Measurements from ENCODE around the gene KCNA5. TPM values are rescaled to one million over a fixed set of nuclear protein-coding genes. Genes with fewer than 3 reads are reported as not detected.

Gene KCNA5
- total RNA-seq, 1 donor from 2014 or later = 1.7 TPM

- DNase-seq = no peak
Observed at GRCh38 chr12:5027046-5027821, 16.4 kb upstream of the KCNA5 start.

DNA sequence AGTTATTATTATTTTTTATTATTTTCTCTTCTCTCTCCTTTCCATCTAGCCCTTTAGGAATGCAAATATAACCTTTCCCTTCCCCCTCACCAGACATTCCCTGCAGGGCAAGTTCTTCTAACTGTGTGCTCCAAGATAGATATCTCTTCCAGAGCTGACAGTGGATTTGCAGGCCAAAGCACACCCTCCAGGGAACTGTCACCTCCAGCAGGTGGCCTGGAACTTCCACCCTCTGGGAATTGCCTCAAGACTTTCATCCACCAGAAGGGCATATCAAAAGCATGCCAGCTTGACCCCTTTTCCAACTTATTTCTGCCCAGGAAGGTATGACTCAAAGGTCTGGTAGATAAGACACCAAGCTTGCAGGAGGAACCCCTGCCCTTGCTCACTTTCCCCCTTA lies 13.6 kb upstream of the KCNA5 start:
- no peak for DNase-seq

DNA sequence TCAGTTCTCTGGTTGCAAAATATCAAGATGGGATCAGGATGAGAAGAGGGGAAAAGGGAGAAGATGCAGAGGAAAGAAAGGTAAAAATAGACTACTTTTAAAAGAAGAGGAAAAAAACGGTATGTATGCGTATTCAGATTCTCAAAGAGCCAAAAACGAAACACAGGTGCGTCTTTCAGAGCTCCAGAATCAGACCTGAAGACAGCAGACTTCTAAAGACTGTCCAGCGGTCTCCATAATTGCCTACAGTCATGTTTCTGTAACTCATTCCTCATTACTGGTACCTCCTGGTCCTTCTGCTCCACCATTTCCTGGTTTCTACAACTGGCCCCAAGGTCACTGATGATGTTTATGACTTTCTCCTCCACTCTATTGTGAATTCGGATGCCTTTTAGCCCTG lies 12.4 kb upstream of the KCNA5 start:
- no peak for DNase-seq

- DNase-seq = no peak
Observed at GRCh38 chr12:5031958-5032357, 11.7 kb upstream of the KCNA5 start.

DNA sequence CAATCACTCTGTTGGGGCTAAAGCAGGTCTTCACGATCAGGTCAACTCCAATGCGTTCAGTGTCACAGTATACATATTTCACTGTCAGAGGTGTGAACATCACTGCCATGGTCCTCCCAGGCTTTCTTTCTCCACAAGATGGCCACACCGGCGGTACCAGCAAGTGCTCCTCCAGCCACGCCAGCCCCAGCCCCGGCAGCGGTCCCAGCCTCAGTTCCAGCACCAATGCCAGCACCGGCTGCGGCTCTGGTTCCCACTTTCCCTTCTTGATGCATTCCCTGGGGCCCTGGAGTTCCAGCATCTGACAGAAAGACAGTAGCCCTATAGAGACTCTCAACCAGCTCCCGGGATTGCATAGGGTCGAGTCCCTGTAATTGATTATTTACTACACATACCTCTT lies 10.9 kb upstream of the KCNA5 start:
- DNase-seq = no peak

GRCh38 chr12:5033883-5034282 lies 9.8 kb upstream of the KCNA5 start:
- no peak for DNase-seq

DNA sequence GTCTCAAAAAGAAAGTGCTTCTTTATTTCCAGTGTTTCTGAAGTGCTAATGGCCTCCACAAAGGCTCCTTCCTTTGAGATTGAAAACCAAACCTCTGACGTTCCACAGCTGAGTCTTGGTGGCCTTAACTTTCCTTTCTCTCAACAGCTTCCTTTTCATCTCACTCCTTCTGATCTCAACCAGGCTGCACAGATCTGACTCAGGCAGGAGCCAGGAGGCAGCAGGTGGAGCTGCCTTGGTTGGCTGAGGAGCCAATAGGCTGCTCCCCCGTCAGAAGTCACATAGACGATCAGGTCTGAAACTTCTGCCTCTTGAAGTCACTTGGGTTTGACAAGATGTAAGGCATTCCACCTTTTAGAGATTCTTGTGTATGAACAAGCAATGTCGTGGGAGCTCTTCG lies 9.1 kb upstream of the KCNA5 start:
- DNase-seq = no peak

- no peak for DNase-seq
Observed at GRCh38 chr12:5035618-5036017, 8.1 kb upstream of the KCNA5 start.

DNA sequence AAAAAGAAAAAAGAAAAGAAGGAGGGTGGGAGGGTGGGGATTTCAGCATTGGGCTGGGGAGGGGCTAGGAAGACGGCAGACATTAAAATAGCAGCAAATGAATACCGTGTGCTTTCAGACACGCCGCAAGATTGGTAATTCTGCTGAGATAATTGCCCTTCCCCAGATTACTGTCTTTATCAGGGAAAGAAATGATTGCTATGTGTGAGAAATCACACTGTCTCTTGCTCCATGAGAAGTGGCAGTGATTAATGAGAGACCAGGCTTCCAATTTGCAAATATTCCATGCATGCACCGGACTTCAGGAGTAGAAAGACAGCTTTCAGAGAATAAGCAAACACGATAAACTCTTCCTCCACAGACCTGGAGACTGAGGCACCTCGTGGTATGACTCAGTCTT lies 7.6 kb upstream of the KCNA5 start:
- no peak for DNase-seq

DNA sequence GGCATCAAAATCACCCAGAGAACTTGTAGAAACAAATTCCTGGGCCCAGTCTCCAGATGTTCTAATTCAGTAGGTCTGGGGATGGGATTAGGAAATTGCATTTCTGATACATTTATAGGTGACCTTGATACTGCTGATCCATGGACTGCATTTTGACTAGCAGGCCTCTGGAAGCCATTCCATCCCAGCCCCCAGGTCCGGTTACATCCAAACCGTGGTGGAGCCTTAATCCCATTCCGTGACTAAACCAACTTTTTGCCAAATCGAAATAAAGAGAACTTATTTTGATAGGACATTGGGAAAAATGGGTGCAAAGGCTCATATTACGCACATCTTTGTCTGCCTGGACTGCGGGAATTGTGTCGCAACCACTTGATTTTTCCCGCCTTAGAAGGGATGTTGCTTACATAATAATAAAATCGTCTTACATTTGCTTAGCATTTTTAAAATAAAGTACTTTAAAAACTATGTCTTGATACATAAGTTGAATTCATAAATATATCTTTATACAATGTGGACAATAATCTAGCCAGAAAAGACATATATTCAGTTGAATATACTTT lies 5.8 kb upstream of the KCNA5 start:
- no peak for DNase-seq

DNA sequence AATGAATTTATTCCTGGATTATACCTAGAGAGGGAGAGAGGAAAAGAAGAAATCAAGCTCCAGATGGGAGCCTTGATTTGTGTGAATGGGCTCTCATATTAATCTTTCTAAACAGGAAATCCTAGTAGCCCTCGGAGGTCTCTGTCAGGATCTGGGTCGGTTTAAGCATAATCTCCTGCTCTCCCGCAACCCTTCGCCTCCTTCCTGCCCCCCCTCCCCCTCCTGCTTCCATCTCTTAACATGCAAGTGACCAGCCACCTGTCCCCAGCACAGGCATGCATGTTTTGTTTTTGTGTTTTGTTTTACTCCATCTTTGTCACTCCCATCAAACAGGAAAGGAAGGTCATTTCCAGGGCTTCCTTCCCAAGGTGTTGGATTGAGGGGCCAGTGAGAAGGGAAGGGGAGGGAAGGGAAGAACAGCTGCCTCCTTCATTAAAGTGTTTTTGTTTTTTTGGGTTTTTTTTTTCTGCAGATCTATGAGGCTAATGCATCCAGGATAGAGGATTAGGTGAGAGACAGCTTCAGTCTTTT lies 4.8 kb upstream of the KCNA5 start:
- no peak for DNase-seq

- DNase-seq = no peak
Observed at GRCh38 chr12:5039815-5040214, 3.9 kb upstream of the KCNA5 start.

- DNase-seq = no peak
Observed at GRCh38 chr12:5040368-5040767, 3.3 kb upstream of the KCNA5 start.

DNA sequence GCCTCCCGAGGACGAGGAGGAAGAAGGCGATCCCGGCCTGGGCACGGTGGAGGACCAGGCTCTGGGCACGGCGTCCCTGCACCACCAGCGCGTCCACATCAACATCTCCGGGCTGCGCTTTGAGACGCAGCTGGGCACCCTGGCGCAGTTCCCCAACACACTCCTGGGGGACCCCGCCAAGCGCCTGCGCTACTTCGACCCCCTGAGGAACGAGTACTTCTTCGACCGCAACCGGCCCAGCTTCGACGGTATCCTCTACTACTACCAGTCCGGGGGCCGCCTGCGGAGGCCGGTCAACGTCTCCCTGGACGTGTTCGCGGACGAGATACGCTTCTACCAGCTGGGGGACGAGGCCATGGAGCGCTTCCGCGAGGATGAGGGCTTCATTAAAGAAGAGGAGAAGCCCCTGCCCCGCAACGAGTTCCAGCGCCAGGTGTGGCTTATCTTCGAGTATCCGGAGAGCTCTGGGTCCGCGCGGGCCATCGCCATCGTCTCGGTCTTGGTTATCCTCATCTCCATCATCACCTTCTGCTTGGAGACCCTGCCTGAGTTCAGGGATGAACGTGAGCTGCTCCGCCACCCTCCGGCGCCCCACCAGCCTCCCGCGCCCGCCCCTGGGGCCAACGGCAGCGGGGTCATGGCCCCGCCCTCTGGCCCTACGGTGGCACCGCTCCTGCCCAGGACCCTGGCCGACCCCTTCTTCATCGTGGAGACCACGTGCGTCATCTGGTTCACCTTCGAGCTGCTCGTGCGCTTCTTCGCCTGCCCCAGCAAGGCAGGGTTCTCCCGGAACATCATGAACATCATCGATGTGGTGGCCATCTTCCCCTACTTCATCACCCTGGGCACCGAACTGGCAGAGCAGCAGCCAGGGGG lies 979 bp downstream of the KCNA5 start:
- DNase-seq = no peak

GRCh38 chr12:5047094-5047493 lies 3.4 kb downstream of the KCNA5 start:
- DNase-seq = no peak

- DNase-seq = no peak
Observed at GRCh38 chr12:5047729-5048128, 4.0 kb downstream of the KCNA5 start.

- no peak for DNase-seq
Observed at GRCh38 chr12:5050542-5050941, 6.9 kb downstream of the KCNA5 start.

GRCh38 chr12:5051334-5051733 lies 7.7 kb downstream of the KCNA5 start:
- DNase-seq = no peak

GRCh38 chr12:5051913-5052312 lies 8.2 kb downstream of the KCNA5 start:
- no peak for DNase-seq

GRCh38 chr12:5052348-5052747 lies 8.7 kb downstream of the KCNA5 start:
- DNase-seq = no peak

DNA sequence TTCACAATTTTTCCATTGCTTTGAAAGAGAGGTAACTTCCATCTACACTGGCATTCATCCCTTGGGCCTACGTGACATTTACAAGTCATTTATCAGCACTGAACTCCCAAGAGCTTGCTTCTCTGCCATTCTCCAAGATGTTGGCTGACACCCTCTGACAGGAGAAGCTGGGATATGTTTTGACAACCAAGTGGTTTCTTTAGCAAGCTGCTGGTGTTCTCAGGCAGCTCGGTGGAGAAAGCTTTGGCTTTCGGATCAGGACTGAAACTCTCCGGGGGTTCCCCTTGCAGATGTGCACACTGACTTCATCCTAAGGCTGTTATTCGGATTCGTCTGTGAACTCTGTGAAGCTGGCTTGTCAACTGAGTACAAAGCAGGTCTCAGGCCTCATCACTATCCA lies 15.7 kb downstream of the KCNA5 start:
- DNase-seq = no peak

- DNase-seq = no peak
Observed at GRCh38 chr12:5060958-5061357, 17.3 kb downstream of the KCNA5 start.

- no peak for DNase-seq
Observed at GRCh38 chr12:5063149-5063548, 19.5 kb downstream of the KCNA5 start.
